ENCODE data around the gene DHRS9. TPM values are rescaled to one million over a fixed set of nuclear protein-coding genes. Genes with fewer than 3 reads are reported as not detected.

DHRS9 gene
- total RNA-seq, 1 experiment from 2014 or later: not detected

DNA sequence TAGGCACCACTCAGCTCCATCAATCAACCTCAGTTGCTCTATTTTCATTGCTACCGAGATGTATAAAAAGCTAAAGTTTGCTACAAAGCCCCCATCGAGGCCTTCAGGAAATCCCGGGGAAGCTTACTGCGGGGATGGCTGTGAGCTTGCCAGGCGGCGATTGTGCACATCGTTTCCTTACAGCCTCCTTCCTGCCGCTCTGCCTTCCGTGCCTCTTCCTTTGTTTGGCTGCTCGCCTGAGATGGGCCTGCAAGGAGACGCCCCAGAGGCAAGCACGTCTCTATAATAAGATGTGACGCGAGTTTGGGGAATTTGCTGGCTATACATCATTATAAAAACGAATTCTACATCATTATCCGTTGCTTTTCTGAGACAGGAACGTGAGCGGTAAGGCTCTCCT, 41.6 kb downstream of the DHRS9 start:
- no peak overlapping the region for H3K4me3 ChIP-seq
- H3K9me2 ChIP-seq (ENCODE audit: insufficient read depth): no peaks in the 10 kb centered on the region
- H3F3A ChIP-seq (ENCODE audit: insufficient read depth, low read depth): no peaks in the 10 kb centered on the region
- no peaks in the 10 kb centered on the region for H3K36me3 ChIP-seq (ENCODE audit: low read depth)
- H3K9me3 ChIP-seq (ENCODE audit: insufficient read depth, low read depth): no peaks in the 10 kb centered on the region
- BruUV-seq (replicated peaks): no TSS peak
- H2AFZ ChIP-seq: no peak overlapping the region
- H4K20me1 ChIP-seq (ENCODE audit: insufficient read depth): no peaks in the 10 kb centered on the region
- CTCF ChIA-PET: no interaction called here
- POLR2A ChIA-PET (ENCODE audit: unreplicated experiment): no interaction called here
- DNase-seq: no peak
- H3K4me2 ChIP-seq: no peak overlapping the region
- H3K27me3 ChIP-seq (ENCODE audit: insufficient read depth, low read depth): no peaks in the 10 kb centered on the region
- intact Hi-C loops (cut with micrococcal nuclease; ENCODE audit: unreplicated experiment): loop anchor here (2.0 to 10.0 kb wide), 4 partner anchors 114 to 816 kb away; no protein-coding TSS in a partner anchor
- H3K79me2 ChIP-seq (ENCODE audit: low read depth): no peaks in the 10 kb centered on the region
- H3K4me1 ChIP-seq (replicated peaks; ENCODE audit: insufficient read depth): peaks cover 9% of the 10 kb centered on the region; the same call in 1 of the 2 replicates
- H3K27ac ChIP-seq: no peak overlapping the region
- TF ChIP-seq EZH2 (IDR thresholded peaks at IDR 0.05; ENCODE audit: low read depth): no peak
- TF ChIP-seq, protein P1, sequence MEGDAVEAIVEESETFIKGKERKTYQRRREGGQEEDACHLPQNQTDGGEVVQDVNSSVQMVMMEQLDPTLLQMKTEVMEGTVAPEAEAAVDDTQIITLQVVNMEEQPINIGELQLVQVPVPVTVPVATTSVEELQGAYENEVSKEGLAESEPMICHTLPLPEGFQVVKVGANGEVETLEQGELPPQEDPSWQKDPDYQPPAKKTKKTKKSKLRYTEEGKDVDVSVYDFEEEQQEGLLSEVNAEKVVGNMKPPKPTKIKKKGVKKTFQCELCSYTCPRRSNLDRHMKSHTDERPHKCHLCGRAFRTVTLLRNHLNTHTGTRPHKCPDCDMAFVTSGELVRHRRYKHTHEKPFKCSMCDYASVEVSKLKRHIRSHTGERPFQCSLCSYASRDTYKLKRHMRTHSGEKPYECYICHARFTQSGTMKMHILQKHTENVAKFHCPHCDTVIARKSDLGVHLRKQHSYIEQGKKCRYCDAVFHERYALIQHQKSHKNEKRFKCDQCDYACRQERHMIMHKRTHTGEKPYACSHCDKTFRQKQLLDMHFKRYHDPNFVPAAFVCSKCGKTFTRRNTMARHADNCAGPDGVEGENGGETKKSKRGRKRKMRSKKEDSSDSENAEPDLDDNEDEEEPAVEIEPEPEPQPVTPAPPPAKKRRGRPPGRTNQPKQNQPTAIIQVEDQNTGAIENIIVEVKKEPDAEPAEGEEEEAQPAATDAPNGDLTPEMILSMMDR (conservative IDR thresholded peaks at IDR 0.05): no peak

DNA sequence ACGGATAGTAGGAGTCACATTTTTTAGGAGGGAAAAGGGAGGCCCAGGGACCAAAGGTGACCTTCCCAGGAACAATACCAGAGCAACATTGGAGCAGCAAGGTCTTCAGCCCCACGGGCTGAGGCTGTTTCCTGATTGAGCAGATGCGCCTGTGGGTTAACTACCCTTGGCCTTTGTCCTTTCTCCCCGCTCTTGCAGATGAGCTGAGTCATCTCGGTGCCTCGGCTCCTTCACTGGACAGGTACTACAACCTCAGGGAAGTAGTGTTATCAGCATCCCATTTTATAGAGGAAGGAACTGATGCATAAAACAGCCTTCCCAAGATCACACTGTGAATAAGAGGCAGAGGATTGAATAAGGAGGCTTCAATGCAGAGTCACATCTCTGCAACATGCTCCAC, 43.5 kb downstream of the DHRS9 start:
- no peak overlapping the region for H3K27ac ChIP-seq
- BruUV-seq (replicated peaks): no TSS peak
- POLR2A ChIA-PET (ENCODE audit: unreplicated experiment): no interaction called here

DNA sequence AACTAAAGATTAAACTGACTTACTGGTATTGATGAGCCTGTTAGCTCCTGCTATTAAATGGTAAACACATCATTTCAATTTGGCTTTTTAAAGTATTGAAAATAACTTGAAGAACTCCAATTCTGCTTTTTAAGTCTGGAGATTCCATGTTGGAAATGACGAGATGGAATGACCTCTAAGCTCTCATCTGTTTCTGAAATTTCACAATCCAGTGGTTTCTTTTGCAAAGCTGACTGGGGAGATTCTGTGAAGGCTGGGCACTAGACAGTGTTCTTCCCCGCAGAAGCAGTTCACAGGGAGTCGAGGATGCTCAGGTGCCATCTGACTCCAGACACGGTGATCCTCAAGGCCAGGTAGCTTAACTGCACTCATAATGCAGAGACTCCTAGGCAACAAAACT, 44.7 kb downstream of the DHRS9 start:
- Histone ChIP-seq H3K4me3 (no peak overlapping the region), H2AFZ (no peak overlapping the region), H4K20me1 (ENCODE audit: insufficient read depth) (no peaks in the 10 kb centered on the region), H3K27me3 (ENCODE audit: insufficient read depth, low read depth) (no peaks in the 10 kb centered on the region), H3K79me2 (ENCODE audit: low read depth) (no peaks in the 10 kb centered on the region), H3K4me2 (no peak overlapping the region), H3F3A (ENCODE audit: insufficient read depth, low read depth) (no peaks in the 10 kb centered on the region), H3K4me1 (replicated peaks; ENCODE audit: insufficient read depth) (no peaks in the 10 kb centered on the region), H3K9me3 (ENCODE audit: insufficient read depth, low read depth) (no peaks in the 10 kb centered on the region), H3K27ac (no peak overlapping the region), H3K9me2 (ENCODE audit: insufficient read depth) (no peaks in the 10 kb centered on the region), H3K36me3 (ENCODE audit: low read depth) (no peaks in the 10 kb centered on the region)
- no TSS peak for BruUV-seq (replicated peaks)
- TF ChIP-seq EZH2 (IDR thresholded peaks at IDR 0.05; ENCODE audit: low read depth): no peak
- TF ChIP-seq, protein P1 (conservative IDR thresholded peaks at IDR 0.05): no peak
- POLR2A ChIA-PET (ENCODE audit: unreplicated experiment): no interaction called here
- intact Hi-C loops (cut with micrococcal nuclease; ENCODE audit: unreplicated experiment): loop anchor here (5.0 to 10.0 kb wide), 3 partner anchors 111 to 813 kb away; no protein-coding TSS in a partner anchor
- CTCF ChIA-PET: no interaction called here
- no peak for DNase-seq

More for the DNA sequence above, 43.5 kb downstream of the DHRS9 start:
- Histone ChIP-seq H3K79me2 (ENCODE audit: low read depth) (no peaks in the 10 kb centered on the region), H3K36me3 (ENCODE audit: low read depth) (no peaks in the 10 kb centered on the region), H4K20me1 (ENCODE audit: insufficient read depth) (no peaks in the 10 kb centered on the region), H3K27me3 (ENCODE audit: insufficient read depth, low read depth) (no peaks in the 10 kb centered on the region), H3F3A (ENCODE audit: insufficient read depth, low read depth) (no peaks in the 10 kb centered on the region), H3K4me2 (no peak overlapping the region), H3K4me3 (no peak overlapping the region), H2AFZ (no peak overlapping the region), H3K9me2 (ENCODE audit: insufficient read depth) (no peaks in the 10 kb centered on the region), H3K9me3 (ENCODE audit: insufficient read depth, low read depth) (no peaks in the 10 kb centered on the region), H3K4me1 (replicated peaks; ENCODE audit: insufficient read depth) (peaks cover 4% of the 10 kb centered on the region; the same call in 1 of the 2 replicates)
- intact Hi-C loops (cut with micrococcal nuclease; ENCODE audit: unreplicated experiment): loop anchor here (5.0 to 10.0 kb wide), 3 partner anchors 112 to 814 kb away; no protein-coding TSS in a partner anchor
- TF ChIP-seq, protein P1 (conservative IDR thresholded peaks at IDR 0.05): no peak
- no peak for TF ChIP-seq EZH2 (IDR thresholded peaks at IDR 0.05; ENCODE audit: low read depth)
- CTCF ChIA-PET: no interaction called here
- no peak for DNase-seq

Measured in PC-9 (cell line).